ENCODE measurements around the gene C19orf81.

DNA sequence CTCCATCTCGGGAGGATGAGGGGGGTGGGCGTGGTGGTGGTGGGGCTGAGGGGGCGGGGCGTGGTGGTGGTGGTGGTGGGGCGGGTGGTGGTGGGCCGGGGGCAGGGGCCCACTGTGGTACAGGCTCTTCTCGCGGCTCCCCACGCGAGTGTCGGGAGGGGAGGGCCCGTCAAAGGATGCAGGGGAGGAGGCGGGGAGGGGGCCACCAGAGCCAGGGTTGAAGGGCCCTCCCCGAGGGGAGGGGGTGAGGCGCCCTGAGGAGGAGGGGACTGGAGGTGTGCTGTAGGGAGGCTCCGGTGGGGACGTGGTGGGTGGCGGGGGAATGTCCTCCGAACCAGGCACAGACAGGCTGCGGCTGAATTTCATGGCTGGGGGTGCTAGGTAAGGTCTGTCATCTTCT lies 19.6 kb downstream of the C19orf81 start:
- TF ChIP-seq, protein P1, sequence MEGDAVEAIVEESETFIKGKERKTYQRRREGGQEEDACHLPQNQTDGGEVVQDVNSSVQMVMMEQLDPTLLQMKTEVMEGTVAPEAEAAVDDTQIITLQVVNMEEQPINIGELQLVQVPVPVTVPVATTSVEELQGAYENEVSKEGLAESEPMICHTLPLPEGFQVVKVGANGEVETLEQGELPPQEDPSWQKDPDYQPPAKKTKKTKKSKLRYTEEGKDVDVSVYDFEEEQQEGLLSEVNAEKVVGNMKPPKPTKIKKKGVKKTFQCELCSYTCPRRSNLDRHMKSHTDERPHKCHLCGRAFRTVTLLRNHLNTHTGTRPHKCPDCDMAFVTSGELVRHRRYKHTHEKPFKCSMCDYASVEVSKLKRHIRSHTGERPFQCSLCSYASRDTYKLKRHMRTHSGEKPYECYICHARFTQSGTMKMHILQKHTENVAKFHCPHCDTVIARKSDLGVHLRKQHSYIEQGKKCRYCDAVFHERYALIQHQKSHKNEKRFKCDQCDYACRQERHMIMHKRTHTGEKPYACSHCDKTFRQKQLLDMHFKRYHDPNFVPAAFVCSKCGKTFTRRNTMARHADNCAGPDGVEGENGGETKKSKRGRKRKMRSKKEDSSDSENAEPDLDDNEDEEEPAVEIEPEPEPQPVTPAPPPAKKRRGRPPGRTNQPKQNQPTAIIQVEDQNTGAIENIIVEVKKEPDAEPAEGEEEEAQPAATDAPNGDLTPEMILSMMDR (conservative IDR thresholded peaks at IDR 0.05; ENCODE audit: low read length) = no peak
- TF ChIP-seq EZH2phosphoT487 (IDR thresholded peaks at IDR 0.05; ENCODE audit: borderline replicate concordance) = no peak
